Caki2 (cell line): Measurements from ENCODE around the gene LENG8. TPM values are rescaled to one million over a fixed set of nuclear protein-coding genes. Genes with fewer than 3 reads are reported as not detected.

Experiments
- DNase-seq: peaks from one replicate; pipeline ENCODE4 v3.0.0-alpha.2; 2015; ENCODE audit warnings: low read depth
- in situ Hi-C: cut with HindIII; loops from 2 replicates; pipeline ENCODE4 v1.10.0; 2016; ENCODE audit warnings: low sequenced_read_pairs, low pct_unique_long_range_greater_than_20kb, mixed read lengths
- total RNA-seq: library from RNA; depleted of rRNA; stranded (reverse); fragments of >200 nt; shearing (Covaris generic); gene quantifications from 2 replicates; pipeline ENCODE4 v1.2.3, GENCODE V29; 2014; ENCODE audit warnings: low replicate concordance

The LENG8 gene
- total RNA-seq, 1 experiment from 2014 or later = 12.0 TPM

GRCh38 chr19:54420383-54421168 is 28.4 kb upstream of the LENG8 start:
- in situ Hi-C loops = no loop called here

GRCh38 chr19:54421169-54421516 is 27.9 kb upstream of the LENG8 start:
- in situ Hi-C loops = no loop called here
- no peak for DNase-seq

More at GRCh38 chr19:54420383-54421168, 28.4 kb upstream of the LENG8 start:
- DNase-seq = no peak

- DNase-seq = no peak
- in situ Hi-C loops = no loop called here
Observed at GRCh38 chr19:54421521-54421920, 27.5 kb upstream of the LENG8 start.

GRCh38 chr19:54422136-54422535 is 26.9 kb upstream of the LENG8 start:
- no peak for DNase-seq
- in situ Hi-C loops = no loop called here

DNA sequence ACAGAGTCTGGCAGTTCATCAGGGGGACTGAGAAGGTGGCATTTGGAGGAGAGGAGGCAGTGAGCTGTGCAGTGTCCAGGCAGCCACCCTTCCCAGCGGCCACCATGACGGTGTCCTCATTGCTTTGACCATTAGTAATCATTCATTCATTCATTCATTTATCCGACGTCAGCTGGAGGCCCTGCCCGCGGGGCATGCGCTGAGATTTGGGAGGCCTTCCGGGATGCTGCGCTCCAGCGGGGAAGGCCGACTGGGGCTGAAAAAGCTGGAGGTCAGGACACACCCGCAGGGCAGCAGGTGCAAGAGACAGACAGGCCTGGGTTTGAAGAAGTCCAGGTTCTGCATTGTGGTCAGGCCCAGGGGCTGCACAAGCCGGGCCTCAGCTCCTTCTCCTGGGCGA is 24.8 kb upstream of the LENG8 start:
- in situ Hi-C loops = no loop called here
- no peak for DNase-seq

DNA sequence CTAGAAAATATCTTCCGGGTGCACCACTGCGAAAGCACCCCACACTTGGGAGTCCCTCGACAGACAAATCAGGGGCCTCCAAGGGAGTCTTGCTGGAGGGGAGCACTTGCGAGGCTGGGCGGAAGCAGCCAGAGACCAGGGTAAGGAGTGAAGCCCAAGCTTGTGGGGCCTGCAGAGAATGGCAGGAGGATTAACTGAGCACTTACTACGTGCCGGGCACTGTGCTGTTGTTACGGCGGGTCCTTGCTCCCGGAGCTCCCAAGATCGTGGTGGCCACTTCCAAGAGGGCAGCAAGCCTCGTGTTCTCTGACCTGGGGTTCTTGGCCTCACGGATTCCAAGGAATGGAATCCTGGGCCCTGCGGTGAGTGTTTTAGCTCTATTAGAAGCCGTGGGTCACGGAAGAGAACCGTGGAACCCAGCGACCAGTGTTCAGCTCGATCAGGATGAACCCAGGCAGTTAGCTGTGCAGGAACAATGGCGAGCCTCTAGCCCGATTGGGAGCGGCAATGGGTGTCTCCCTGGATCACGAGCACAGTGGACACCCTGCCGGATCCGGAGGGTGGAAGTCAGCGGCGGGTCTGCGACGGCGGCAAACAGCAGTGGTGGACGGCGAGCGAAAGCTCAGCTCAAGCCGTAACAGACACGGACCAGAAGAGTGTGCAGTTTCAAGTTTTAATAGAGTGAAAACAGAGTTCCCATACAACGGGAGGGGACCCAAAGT is 24.2 kb upstream of the LENG8 start:
- in situ Hi-C loops = no loop called here
- DNase-seq = no peak

- in situ Hi-C loops = no loop called here
- DNase-seq = no peak
Observed at GRCh38 chr19:54425382-54425723, 23.6 kb upstream of the LENG8 start.

- DNase-seq = peak; percentile 16
- in situ Hi-C loops = no loop called here
Observed at GRCh38 chr19:54426291-54426931, 22.6 kb upstream of the LENG8 start.

DNA sequence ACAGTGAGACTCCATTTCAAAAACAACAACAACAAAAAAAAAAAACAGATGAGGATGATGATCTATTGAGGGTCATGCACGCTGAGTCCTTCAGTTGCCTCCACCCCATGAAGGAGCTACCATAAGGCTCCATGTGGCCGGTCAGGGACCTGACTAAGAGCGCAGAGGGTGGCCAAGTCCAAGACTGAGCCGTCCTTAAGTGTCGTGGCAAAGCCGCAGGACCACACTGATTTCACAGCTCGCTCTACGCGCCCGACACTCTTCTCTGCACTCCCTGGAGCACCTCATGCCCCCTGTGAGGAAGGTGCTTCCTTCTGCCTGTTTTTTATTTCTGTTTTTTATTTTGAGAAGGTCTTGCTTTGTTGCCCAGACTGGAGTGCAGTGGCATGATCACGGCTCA is 21.4 kb upstream of the LENG8 start:
- in situ Hi-C loops = no loop called here
- no peak for DNase-seq

- in situ Hi-C loops = no loop called here
- no peak for DNase-seq
Observed at GRCh38 chr19:54428323-54429175, 20.4 kb upstream of the LENG8 start.

DNA sequence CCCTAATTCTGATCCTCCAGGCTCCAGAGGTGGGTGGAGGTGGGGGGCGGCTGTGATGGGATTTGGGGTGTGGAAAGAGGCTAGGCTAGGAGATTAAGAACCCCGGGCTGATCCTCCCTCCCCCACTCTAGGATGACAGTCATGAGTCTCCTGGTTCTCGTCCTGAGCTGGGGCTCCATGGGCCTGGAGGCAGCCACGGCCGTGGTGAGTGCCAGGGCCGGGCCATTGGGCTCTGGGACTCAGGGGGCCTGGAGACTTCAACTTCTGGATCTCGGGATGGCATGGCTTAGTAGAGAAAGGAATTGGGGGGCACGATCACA is 19.9 kb upstream of the LENG8 start:
- in situ Hi-C loops = no loop called here
- no peak for DNase-seq

DNA sequence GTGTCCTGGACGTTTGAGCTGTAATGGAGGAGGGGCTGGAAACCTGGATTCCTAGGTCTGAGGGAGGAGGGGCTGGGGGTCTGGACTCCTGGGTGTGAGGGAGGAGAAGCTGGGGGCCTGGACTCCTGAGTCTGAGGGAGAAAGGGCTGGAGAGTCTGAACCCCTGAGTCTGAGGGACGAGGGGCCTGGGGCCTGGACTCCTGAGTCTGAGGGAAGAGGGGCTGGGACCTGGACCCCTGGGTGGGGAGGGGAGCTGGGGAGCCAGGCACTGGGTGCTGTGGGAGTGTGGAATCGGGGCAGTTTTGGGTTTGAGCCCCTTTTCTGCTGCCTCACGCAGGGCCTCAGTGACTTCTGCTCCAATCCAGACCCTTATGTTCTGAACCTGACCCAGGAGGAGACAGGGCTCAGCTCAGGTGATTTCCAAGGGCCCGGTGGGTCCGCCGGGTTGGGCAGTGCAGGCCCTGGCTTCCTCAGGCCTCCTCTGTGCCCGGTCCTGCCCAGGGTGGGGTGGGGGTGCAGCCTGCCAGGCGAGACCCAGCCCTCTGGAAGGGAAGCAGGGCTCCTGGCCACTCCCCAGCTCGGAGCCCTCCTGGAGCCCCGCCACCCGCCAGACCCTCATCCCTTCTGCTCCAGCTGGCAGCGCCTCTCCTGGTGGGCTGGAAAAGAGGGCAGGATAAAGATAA is 19.3 kb upstream of the LENG8 start:
- in situ Hi-C loops = no loop called here
- no peak for DNase-seq

GRCh38 chr19:54430306-54431254 is 18.4 kb upstream of the LENG8 start:
- DNase-seq = peak; percentile 41
- in situ Hi-C loops = no loop called here

DNA sequence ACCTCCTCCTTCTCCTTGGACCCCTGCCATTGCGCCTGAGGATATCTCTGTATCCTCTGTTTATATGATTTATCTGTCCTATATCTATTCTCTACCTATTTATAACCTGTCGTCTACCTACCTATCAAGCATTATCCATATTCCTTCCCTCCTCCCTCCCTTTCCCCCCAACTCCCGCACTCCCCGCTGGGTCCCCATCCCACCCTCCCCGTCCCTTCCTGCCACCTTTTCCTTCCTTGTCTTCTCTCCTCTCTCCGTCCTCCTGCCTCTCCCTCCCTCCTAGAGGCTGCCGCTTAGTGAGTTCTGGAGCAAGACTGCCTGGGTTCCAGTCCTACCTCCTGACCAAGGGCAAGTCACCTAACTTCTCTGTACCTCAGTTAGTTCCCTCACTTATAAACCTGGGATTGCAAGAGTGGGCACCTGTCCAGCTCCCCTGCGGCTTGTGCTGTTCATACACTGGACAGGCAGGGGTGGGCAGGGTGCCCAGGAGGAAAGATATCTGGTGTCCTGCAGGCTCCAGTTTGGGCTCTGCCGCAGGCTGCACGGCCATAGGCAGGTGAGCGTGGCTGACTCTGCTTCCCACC is 17.7 kb upstream of the LENG8 start:
- DNase-seq = peak; percentile 17
- in situ Hi-C loops = no loop called here

GRCh38 chr19:54432144-54432738 is 16.8 kb upstream of the LENG8 start:
- in situ Hi-C loops = no loop called here
- peak; percentile 12 for DNase-seq

GRCh38 chr19:54433697-54434096 is 15.3 kb upstream of the LENG8 start:
- no peak for DNase-seq
- in situ Hi-C loops = no loop called here
